H1 (cell line): ENCODE measurements around the gene NTN1.

Experiments
- CHD2 ChIP-seq: IDR thresholded peaks from 2 replicates; pipeline ENCODE4 v1.6.1; 2012; ENCODE audit warnings: low read length, improper control_type of control experiment
- GABPA ChIP-seq: IDR thresholded peaks from 2 replicates; pipeline ENCODE4 v1.6.1; 2011; ENCODE audit warnings: mild to moderate bottlenecking, low read length, moderate library complexity, borderline replicate concordance; ENCODE audit not compliant: insufficient read depth
- MAFK ChIP-seq: IDR thresholded peaks from 2 replicates; pipeline ENCODE4 v1.6.1; 2012; ENCODE audit warnings: low read depth, mild to moderate bottlenecking, improper control_type of control experiment, low read length
- TF ChIP-seq, protein P1 (sequence below), 3 experiments: IDR thresholded peaks; 1 replicate in 2 of 3; 2 replicates in 1 of 3; pipeline versions ENCODE4 v1.5.1 to v1.6.1; 2011; ENCODE audit warnings: low read length in 3 of 3, mild to moderate bottlenecking in 3 of 3, inconsistent platforms in 2 of 3, low read depth in 1 of 3, moderate library complexity in 1 of 3; ENCODE audit not compliant: insufficient read depth in 1 of 3; ENCODE audit errors: control extremely low read depth in 1 of 3

DNA sequence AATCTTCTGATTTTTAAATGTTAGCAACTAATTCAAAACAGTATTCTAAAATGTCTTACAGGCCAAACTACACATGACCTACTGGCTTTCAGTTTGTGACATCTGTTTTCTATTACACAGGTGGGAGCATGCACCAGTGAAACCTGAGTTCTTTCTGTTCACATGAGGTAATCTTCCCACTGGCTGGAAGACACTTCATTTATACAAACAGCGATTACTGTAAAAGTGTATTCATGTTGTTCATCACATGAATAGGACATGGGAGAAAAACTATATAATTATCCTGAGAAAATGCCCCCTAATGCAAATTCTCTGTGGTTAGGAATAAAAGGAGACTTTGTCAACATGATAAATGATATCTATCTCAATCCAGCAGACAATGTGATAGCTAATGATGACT is 44.7 kb upstream of the NTN1 start:
- TF ChIP-seq MAFK (no peak), GABPA (no peak), CHD2 (no peak)
- TF ChIP-seq, protein P1, sequence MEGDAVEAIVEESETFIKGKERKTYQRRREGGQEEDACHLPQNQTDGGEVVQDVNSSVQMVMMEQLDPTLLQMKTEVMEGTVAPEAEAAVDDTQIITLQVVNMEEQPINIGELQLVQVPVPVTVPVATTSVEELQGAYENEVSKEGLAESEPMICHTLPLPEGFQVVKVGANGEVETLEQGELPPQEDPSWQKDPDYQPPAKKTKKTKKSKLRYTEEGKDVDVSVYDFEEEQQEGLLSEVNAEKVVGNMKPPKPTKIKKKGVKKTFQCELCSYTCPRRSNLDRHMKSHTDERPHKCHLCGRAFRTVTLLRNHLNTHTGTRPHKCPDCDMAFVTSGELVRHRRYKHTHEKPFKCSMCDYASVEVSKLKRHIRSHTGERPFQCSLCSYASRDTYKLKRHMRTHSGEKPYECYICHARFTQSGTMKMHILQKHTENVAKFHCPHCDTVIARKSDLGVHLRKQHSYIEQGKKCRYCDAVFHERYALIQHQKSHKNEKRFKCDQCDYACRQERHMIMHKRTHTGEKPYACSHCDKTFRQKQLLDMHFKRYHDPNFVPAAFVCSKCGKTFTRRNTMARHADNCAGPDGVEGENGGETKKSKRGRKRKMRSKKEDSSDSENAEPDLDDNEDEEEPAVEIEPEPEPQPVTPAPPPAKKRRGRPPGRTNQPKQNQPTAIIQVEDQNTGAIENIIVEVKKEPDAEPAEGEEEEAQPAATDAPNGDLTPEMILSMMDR (IDR thresholded peaks at IDR 0.05; ENCODE audit: control extremely low read depth in 1 of 3, insufficient read depth in 1 of 3, low read depth in 1 of 3, low read length in 3 of 3), result no peak
